Panc1 (cell line): ENCODE results near the gene DAPK2. TPM values are rescaled to one million over a fixed set of nuclear protein-coding genes. Genes with fewer than 3 reads are reported as not detected.

ENCODE experiments used
- ATAC-seq: fragments of 200-7000 bp; cut with Tn5 transposase; 2 replicates; pipeline ENCODE4 v1.9.1; 2020; ENCODE audit warnings: mild to moderate bottlenecking, moderate library complexity
- BruUV-seq: library from RNA; stranded (reverse); fragments of 400-500 nt; replicated peaks from 2 replicates; lab custom pipeline; 2021; lab: Mats Ljungman, UMichigan
- CTCF ChIA-PET: fragments of 300-600 bp; sonication (Branson Sonifier 250); formaldehyde crosslinking; loops from one replicate; lab custom pipeline; 2022; ENCODE audit warnings: antibody characterized with exemption; lab: Charles Lee
- POLR2A ChIA-PET: fragments of 300-600 bp; sonication (Branson Sonifier 250); formaldehyde crosslinking; loops from one replicate; lab custom pipeline; 2022; ENCODE audit warnings: antibody characterized with exemption; lab: Charles Lee
- DNase-seq: peaks from one replicate; pipeline ENCODE4 v3.0.0-alpha.2; 2010; ENCODE audit warnings: low read depth, low spot score
- H3K27ac ChIP-seq: 2 replicates; pipeline ENCODE4 v1.5.1; 2011; ENCODE audit warnings: mild to moderate bottlenecking, low read length, inconsistent platforms
- H3K27me3 ChIP-seq: fragments of 200-500 bp; sonication (Bioruptor generic); 2 replicates; pipeline ENCODE4 v1.6.0; 2014; ENCODE audit warnings: low read length, inconsistent platforms; ENCODE audit not compliant: control insufficient read depth, insufficient read depth
- H3K36me3 ChIP-seq: fragments of 200-500 bp; sonication (Bioruptor generic); 2 replicates; pipeline ENCODE4 v1.5.1; 2014; ENCODE audit warnings: inconsistent platforms, mild to moderate bottlenecking, low read length, moderate library complexity; ENCODE audit not compliant: control insufficient read depth, insufficient read depth
- H3K4me1 ChIP-seq: 2 replicates; pipeline ENCODE4 v1.5.1; 2011; ENCODE audit warnings: inconsistent platforms, mild to moderate bottlenecking, low read length, moderate library complexity; ENCODE audit not compliant: control insufficient read depth, insufficient read depth
- H3K4me3 ChIP-seq, 2 experiments: 2 replicates each; pipeline ENCODE4 v1.5.1; 2011 to 2012; ENCODE audit warnings: low read depth in 2 of 2, low read length in 2 of 2, mild to moderate bottlenecking in 2 of 2, inconsistent platforms in 1 of 2, moderate library complexity in 1 of 2
- H3K9me3 ChIP-seq: fragments of 200-500 bp; sonication (Bioruptor generic); 2 replicates; pipeline ENCODE4 v1.5.1; 2014; ENCODE audit warnings: low read depth, mild to moderate bottlenecking, inconsistent platforms, low read length, moderate library complexity; ENCODE audit not compliant: control insufficient read depth, insufficient read depth
- POLR2AphosphoS5 ChIP-seq: IDR thresholded peaks from 2 replicates; pipeline ENCODE4 v1.6.1; 2012; ENCODE audit warnings: mild to moderate bottlenecking, low read depth, low read length, moderate library complexity
- SIN3A ChIP-seq: IDR thresholded peaks from 2 replicates; pipeline ENCODE4 v1.6.1; 2012; ENCODE audit warnings: low read depth, mild to moderate bottlenecking, low read length, moderate library complexity, borderline replicate concordance; ENCODE audit not compliant: insufficient read depth
- TCF7L2 ChIP-seq: IDR thresholded peaks from 2 replicates; pipeline ENCODE4 v1.6.1; 2011; ENCODE audit warnings: mild to moderate bottlenecking, low read depth, low read length, inconsistent platforms
- in situ Hi-C: cut with HindIII; loops from 2 replicates; pipeline ENCODE4 v1.10.0; 2016; ENCODE audit warnings: low sequenced_read_pairs, low pct_unique_long_range_greater_than_20kb
- intact Hi-C: fragments of 100-400 bp; cut with micrococcal nuclease; formaldehyde crosslinking; loops from one replicate; pipeline ENCODE4 v1.10.0; 2022; ENCODE audit not compliant: unreplicated experiment
- total RNA-seq: library from RNA; stranded (reverse); gene quantifications from one replicate; pipeline ENCODE4 v1.2.1, GENCODE V29; 2021; ENCODE audit not compliant: unreplicated experiment
- TF ChIP-seq, protein P1 (sequence below), 2 experiments: IDR thresholded peaks; 2 replicates each; pipeline ENCODE4 v1.6.1; 2011 to 2012; ENCODE audit warnings: low read depth in 2 of 2, control low read depth in 1 of 2, low read length in 1 of 2, mild to moderate bottlenecking in 1 of 2, moderate library complexity in 1 of 2; ENCODE audit not compliant: insufficient read depth in 1 of 2
- TF ChIP-seq, protein P2 (sequence below): fragments of 450-650 bp; IDR thresholded peaks from 2 replicates; pipeline ENCODE4 v1.5.1; 2017; ENCODE audit warnings: mild to moderate bottlenecking

DAPK2 gene
- total RNA-seq, 1 experiment from 2014 or later, result 10.2 TPM

DNA sequence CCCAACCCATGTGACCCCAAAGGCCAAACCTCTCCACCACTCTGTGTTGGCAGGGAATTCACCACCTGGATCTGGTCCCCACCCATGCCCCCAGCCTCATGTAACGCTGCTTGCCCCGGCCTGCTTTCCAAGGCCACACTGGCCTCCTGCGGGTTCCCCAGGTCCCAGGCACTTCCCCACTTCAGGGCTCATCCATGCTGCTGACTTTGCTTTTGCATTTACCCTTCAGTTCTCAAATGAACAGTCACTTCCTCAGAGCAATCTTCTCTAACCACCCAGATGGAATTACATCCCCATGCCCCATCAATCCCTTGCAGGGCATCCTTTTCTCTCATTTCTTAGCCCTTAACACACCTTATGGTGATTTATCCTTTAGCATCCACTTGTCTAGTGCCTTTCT, 9.2 kb downstream of the DAPK2 start:
- ATAC-seq, result no peak
- Histone ChIP-seq H3K27me3 (no peaks in the 10 kb centered on the region), H3K27ac (no peak overlapping the region), H3K36me3 (no peaks in the 10 kb centered on the region), H3K4me3 (no peak overlapping the region), H3K9me3 (no peaks in the 10 kb centered on the region), H3K4me1 (no peaks in the 10 kb centered on the region)
- no peak for TF ChIP-seq TCF7L2
- no peak for TF ChIP-seq POLR2AphosphoS5
- TF ChIP-seq, protein P1, sequence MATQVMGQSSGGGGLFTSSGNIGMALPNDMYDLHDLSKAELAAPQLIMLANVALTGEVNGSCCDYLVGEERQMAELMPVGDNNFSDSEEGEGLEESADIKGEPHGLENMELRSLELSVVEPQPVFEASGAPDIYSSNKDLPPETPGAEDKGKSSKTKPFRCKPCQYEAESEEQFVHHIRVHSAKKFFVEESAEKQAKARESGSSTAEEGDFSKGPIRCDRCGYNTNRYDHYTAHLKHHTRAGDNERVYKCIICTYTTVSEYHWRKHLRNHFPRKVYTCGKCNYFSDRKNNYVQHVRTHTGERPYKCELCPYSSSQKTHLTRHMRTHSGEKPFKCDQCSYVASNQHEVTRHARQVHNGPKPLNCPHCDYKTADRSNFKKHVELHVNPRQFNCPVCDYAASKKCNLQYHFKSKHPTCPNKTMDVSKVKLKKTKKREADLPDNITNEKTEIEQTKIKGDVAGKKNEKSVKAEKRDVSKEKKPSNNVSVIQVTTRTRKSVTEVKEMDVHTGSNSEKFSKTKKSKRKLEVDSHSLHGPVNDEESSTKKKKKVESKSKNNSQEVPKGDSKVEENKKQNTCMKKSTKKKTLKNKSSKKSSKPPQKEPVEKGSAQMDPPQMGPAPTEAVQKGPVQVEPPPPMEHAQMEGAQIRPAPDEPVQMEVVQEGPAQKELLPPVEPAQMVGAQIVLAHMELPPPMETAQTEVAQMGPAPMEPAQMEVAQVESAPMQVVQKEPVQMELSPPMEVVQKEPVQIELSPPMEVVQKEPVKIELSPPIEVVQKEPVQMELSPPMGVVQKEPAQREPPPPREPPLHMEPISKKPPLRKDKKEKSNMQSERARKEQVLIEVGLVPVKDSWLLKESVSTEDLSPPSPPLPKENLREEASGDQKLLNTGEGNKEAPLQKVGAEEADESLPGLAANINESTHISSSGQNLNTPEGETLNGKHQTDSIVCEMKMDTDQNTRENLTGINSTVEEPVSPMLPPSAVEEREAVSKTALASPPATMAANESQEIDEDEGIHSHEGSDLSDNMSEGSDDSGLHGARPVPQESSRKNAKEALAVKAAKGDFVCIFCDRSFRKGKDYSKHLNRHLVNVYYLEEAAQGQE (IDR thresholded peaks at IDR 0.05; ENCODE audit: insufficient read depth in 1 of 2, low read depth in 2 of 2, low read length in 1 of 2), result no peak
- TF ChIP-seq, protein P2, sequence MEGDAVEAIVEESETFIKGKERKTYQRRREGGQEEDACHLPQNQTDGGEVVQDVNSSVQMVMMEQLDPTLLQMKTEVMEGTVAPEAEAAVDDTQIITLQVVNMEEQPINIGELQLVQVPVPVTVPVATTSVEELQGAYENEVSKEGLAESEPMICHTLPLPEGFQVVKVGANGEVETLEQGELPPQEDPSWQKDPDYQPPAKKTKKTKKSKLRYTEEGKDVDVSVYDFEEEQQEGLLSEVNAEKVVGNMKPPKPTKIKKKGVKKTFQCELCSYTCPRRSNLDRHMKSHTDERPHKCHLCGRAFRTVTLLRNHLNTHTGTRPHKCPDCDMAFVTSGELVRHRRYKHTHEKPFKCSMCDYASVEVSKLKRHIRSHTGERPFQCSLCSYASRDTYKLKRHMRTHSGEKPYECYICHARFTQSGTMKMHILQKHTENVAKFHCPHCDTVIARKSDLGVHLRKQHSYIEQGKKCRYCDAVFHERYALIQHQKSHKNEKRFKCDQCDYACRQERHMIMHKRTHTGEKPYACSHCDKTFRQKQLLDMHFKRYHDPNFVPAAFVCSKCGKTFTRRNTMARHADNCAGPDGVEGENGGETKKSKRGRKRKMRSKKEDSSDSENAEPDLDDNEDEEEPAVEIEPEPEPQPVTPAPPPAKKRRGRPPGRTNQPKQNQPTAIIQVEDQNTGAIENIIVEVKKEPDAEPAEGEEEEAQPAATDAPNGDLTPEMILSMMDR, result no peak
- TF ChIP-seq SIN3A, result no peak
- POLR2A ChIA-PET, result no interaction called here
- CTCF ChIA-PET, result no interaction called here
- in situ Hi-C loops (no loop called here), intact Hi-C loops (no loop called here)
- no peak for DNase-seq
- BruUV-seq, result no TSS peak

DNA sequence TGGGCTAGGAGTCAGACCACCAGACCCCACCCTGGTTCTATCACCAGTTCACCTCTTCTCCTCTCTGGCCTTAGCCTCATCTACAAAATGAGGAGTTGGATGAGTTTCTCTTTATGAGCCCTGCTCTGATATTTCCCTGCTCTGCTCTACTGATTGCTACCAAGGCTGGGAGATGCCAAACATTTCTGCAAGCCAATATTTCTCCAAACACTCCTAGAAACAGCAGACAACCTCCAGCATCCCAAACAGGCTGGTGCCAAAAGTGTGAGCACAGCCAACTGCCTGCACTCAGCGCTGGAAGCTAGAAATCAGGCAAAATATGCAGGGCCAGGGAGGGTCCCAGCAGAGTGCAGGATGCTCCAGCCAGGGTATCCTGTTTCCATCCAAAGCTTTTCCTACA, 10.8 kb downstream of the DAPK2 start:
- no TSS peak for BruUV-seq
- CTCF ChIA-PET, result no interaction called here

More for the DNA sequence above, 10.8 kb downstream of the DAPK2 start:
- Histone ChIP-seq H3K36me3 (no peaks in the 10 kb centered on the region), H3K27me3 (no peaks in the 10 kb centered on the region), H3K9me3 (no peaks in the 10 kb centered on the region), H3K27ac (no peak overlapping the region), H3K4me3 (no peak overlapping the region), H3K4me1 (no peaks in the 10 kb centered on the region)
- TF ChIP-seq SIN3A (no peak), TCF7L2 (no peak), POLR2AphosphoS5 (no peak)
- TF ChIP-seq, protein P2, result no peak
- TF ChIP-seq, protein P1 (IDR thresholded peaks at IDR 0.05; ENCODE audit: insufficient read depth in 1 of 2, low read depth in 2 of 2, low read length in 1 of 2), result no peak
- DNase-seq (no peak), ATAC-seq (no peak)
- POLR2A ChIA-PET, result interaction anchor here (0.6 kb wide), 1 partner anchor 284 kb away, joined by 4 read pairs; no protein-coding TSS in a partner anchor
- intact Hi-C loops, result no loop called here
- in situ Hi-C loops, result no loop called here
